HG03354 (cell line): ENCODE data around the gene CLRN3.

Source experiments
- ATAC-seq: cut with Tn5 transposase; IDR thresholded peaks from one replicate; pipeline ENCODE4 v1.9.1; 2021; ENCODE audit warnings: mild to moderate bottlenecking; ENCODE audit not compliant: unreplicated experiment, poor library complexity, severe bottlenecking

CLRN3 gene

GRCh38 chr10:127854769-127855590 lies 37.8 kb downstream of the CLRN3 start:
- peak; percentile 83 for ATAC-seq

GRCh38 chr10:127853868-127854768 lies 38.6 kb downstream of the CLRN3 start:
- ATAC-seq = peak; percentile 65

GRCh38 chr10:127852456-127852855 lies 40.3 kb downstream of the CLRN3 start:
- no peak for ATAC-seq

- no peak for ATAC-seq
These were observed 41.0 kb downstream of the CLRN3 start for GRCh38 chr10:127851661-127852194.

GRCh38 chr10:127850944-127851343 lies 41.8 kb downstream of the CLRN3 start:
- ATAC-seq = no peak

GRCh38 chr10:127849921-127850320 lies 42.8 kb downstream of the CLRN3 start:
- ATAC-seq = no peak

GRCh38 chr10:127849224-127849623 lies 43.5 kb downstream of the CLRN3 start:
- no peak for ATAC-seq

- ATAC-seq = no peak
These were observed 44.5 kb downstream of the CLRN3 start for GRCh38 chr10:127848226-127848625.

- ATAC-seq = no peak
These were observed 47.0 kb downstream of the CLRN3 start for GRCh38 chr10:127845756-127846155.

GRCh38 chr10:127840884-127841283 lies 51.9 kb downstream of the CLRN3 start:
- ATAC-seq = no peak

GRCh38 chr10:127836966-127837365 lies 55.8 kb downstream of the CLRN3 start:
- ATAC-seq = no peak

- no peak for ATAC-seq
These were observed 56.6 kb downstream of the CLRN3 start for GRCh38 chr10:127836176-127836575.

- no peak for ATAC-seq
These were observed 58.0 kb downstream of the CLRN3 start for GRCh38 chr10:127834791-127835190.

- no peak for ATAC-seq
These were observed 58.5 kb downstream of the CLRN3 start for GRCh38 chr10:127834221-127834620.

GRCh38 chr10:127833804-127834203 lies 58.9 kb downstream of the CLRN3 start:
- ATAC-seq = no peak

- no peak for ATAC-seq
These were observed 60.2 kb downstream of the CLRN3 start for GRCh38 chr10:127832501-127832900.

- no peak for ATAC-seq
These were observed 62.3 kb downstream of the CLRN3 start for GRCh38 chr10:127830414-127830813.
